HG02840 (cell line): ENCODE data around the gene IER3.

Experiments used
- ATAC-seq: cut with Tn5 transposase; IDR thresholded peaks from one replicate; pipeline ENCODE4 v1.9.1; 2021; ENCODE audit warnings: mild to moderate bottlenecking, moderate library complexity, moderate number of reproducible peaks; ENCODE audit not compliant: unreplicated experiment, low FRiP score

IER3 gene

DNA sequence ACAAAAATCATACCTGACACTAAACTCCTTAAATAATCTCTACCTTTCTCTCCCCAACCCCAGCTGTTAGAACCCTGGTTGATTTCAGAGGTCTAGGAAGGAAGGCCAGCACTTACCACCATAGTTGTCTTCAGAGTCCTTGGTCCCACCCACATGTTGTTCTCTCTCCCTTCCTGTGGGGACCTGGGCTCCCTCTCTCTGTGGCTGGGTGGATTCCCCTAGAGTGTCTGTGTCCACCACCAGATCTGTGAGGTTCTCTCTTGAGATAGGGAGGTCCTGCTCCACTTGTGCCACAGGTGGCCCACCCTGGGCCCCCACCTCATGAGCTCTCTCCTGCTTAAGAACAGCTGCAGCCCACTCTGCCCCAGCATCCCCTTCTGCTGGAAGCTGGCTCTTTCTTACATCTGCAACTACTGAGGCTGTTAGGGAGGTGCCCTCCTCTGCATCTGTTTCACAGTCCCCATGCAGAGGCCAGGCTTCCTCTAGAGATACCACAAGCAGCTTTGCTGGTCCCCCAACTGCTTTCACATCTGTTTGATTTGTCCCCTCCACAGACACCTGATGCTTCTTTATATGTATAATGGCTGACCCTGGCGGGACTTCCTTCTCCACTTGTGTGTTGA lies 32.5 kb downstream of the IER3 start:
- no peak for ATAC-seq

GRCh38 chr6:30709101-30709868 lies 35.1 kb downstream of the IER3 start:
- no peak for ATAC-seq

GRCh38 chr6:30707281-30707850 lies 37.0 kb downstream of the IER3 start:
- no peak for ATAC-seq

- no peak for ATAC-seq
Observed at GRCh38 chr6:30705620-30706019, 38.7 kb downstream of the IER3 start.

DNA sequence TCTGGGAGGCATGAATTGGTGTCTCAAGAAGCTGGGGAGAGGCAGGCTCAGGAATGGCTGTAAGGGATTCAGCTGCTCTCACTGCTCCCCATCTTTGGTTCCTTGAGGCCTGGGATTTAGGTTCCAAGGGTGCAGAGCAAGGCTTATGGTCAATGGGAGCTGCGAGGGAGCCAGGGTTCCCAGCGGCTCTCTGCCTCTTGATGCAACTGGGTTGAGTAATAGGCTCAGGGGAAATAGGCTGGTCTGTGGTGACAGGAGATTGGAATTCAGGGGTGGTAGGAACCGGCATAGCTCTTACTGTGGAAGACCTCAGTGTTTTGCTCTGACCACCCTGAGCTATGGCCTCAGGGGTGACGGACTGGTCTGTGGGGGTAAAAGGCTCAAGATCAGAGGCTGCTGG lies 40.5 kb downstream of the IER3 start:
- ATAC-seq, result no peak

GRCh38 chr6:30703011-30703410 lies 41.3 kb downstream of the IER3 start:
- no peak for ATAC-seq

DNA sequence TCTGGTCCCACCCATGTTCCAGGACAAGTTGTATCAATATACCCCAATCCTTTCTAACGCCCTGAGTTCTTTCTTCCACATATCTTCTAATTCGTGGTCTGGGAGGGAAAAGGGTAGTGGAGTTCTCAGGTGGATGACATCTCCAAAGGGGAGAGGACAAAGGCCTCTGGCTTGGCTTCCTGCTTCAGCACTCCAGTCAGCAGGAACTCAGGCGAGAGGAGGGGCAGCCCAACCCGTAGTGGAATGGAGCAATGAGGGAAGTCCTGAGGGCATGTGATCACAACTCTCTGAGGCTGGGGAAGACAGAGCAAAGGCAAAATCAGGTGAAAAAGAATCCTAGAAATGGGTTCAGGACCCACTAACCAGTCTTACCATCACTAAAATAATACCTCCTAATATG lies 44.0 kb downstream of the IER3 start:
- ATAC-seq, result no peak

DNA sequence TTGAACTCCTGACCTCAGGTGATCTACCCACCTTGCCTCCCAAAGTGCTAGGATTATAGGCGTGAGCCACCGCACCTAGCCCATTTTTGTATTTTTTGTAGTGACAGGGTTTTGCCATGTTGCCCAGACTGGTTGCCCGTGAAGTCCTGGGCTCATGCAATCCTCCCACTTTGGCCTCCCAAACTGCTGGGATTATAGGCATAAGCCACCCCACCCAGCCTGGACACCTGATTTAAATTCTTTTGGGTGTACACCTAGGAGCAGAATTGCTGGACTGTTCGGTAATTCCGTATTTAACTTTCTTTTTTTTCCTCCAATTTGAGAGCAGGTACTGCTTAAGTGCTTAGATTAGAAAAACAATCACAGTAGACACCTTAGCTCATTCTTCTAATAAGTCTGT lies 47.9 kb downstream of the IER3 start:
- ATAC-seq, result no peak
